Stromal cell of bone marrow (primary cell): ENCODE results near the gene TSPAN18.

Source experiments
- DNase-seq: peaks from one replicate; pipeline ENCODE4 v3.0.0-alpha.2; 2012; ENCODE audit warnings: low read depth

TSPAN18 gene

GRCh38 chr11:44979543-44980399 is 253.0 kb downstream of the TSPAN18 start:
- no peak for DNase-seq

GRCh38 chr11:44980533-44981427 is 254.0 kb downstream of the TSPAN18 start:
- no peak for DNase-seq
